ENCODE data around the gene HNRNPAB. TPM values are rescaled to one million over a fixed set of nuclear protein-coding genes. Genes with fewer than 3 reads are reported as not detected.
"Not testable (repeated sequence)": the region's sequence is repeated elsewhere in the genome, so short reads cannot be mapped to it uniquely, and the experiment has no call there.

The HNRNPAB gene
- total RNA-seq, 1 donor from 2014 or later: 393 TPM

DNA sequence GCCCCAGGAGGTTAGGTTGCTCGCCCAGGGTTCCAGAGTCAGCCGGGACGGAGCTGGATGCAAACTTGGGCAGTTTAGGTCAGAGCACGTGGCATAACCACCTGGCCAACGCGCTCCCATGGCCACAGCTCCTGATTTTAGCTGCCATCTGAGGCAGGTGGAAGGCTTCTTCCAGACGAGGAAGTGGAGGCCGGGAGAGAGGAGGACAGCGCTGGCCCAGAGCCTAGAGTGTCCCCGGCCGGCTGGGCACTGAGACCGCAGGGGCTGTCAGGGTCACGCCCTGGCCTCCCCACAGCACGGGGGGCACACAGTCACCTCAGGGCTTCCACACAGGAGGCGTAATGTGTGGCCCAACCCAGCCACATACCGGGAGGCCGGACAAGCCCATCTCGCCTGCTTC lies 44.4 kb downstream of the HNRNPAB start:
- DNase-seq (ENCODE audit: low spot score): no peak
- Mint-ChIP-seq H3K4me3 (ENCODE audit: low read depth) (no peak overlapping the region), H3K9me3 (no peaks in the 10 kb centered on the region), H3K36me3 (ENCODE audit: low read depth) (no peaks in the 10 kb centered on the region), H3K4me1 (ENCODE audit: low read depth) (peaks cover 5% of the 10 kb centered on the region), H3K27me3 (ENCODE audit: low read depth) (no peaks in the 10 kb centered on the region), H3K27ac (no peak overlapping the region)
- intact Hi-C loops (cut with micrococcal nuclease): no loop called here

- no peak for DNase-seq (ENCODE audit: low spot score)
- intact Hi-C loops (cut with micrococcal nuclease): no loop called here
- H3K36me3 Mint-ChIP-seq (ENCODE audit: low read depth): no peaks in the 10 kb centered on the region
- peaks cover 5% of the 10 kb centered on the region for H3K4me1 Mint-ChIP-seq (ENCODE audit: low read depth)
- H3K9me3 Mint-ChIP-seq: no peaks in the 10 kb centered on the region
- H3K27me3 Mint-ChIP-seq (ENCODE audit: low read depth): no peaks in the 10 kb centered on the region
- peak overlapping the region; percentile 59 for H3K27ac Mint-ChIP-seq
- H3K4me3 Mint-ChIP-seq (ENCODE audit: low read depth): peak overlapping the region; percentile 39
These were observed 45.1 kb downstream of the HNRNPAB start for GRCh38 chr5:178249191-178249989.

- intact Hi-C loops (cut with micrococcal nuclease): no loop called here
- no peaks in the 10 kb centered on the region for H3K36me3 Mint-ChIP-seq (ENCODE audit: low read depth)
- no peak for DNase-seq (ENCODE audit: low spot score)
- H3K27ac Mint-ChIP-seq: no peak overlapping the region
- no peaks in the 10 kb centered on the region for H3K27me3 Mint-ChIP-seq (ENCODE audit: low read depth)
- H3K4me3 Mint-ChIP-seq (ENCODE audit: low read depth): no peak overlapping the region
- no peaks in the 10 kb centered on the region for H3K9me3 Mint-ChIP-seq
- H3K4me1 Mint-ChIP-seq (ENCODE audit: low read depth): peaks cover 5% of the 10 kb centered on the region
These were observed 45.9 kb downstream of the HNRNPAB start for GRCh38 chr5:178250263-178250662.

- H3K4me1 Mint-ChIP-seq (ENCODE audit: low read depth): peaks cover 5% of the 10 kb centered on the region
These were observed 47.9 kb downstream of the HNRNPAB start for GRCh38 chr5:178252258-178252657.

GRCh38 chr5:178253632-178254031 lies 49.3 kb downstream of the HNRNPAB start:
- H3K27ac Mint-ChIP-seq; DNase-seq (ENCODE audit: low spot score); H3K4me1 Mint-ChIP-seq (ENCODE audit: low read depth); H3K36me3 Mint-ChIP-seq (ENCODE audit: low read depth); H3K4me3 Mint-ChIP-seq (ENCODE audit: low read depth); H3K27me3 Mint-ChIP-seq (ENCODE audit: low read depth); intact Hi-C loops (cut with micrococcal nuclease); H3K9me3 Mint-ChIP-seq: not testable (repeated sequence)

More at GRCh38 chr5:178252258-178252657, 47.9 kb downstream of the HNRNPAB start:
- Mint-ChIP-seq H3K27me3 (ENCODE audit: low read depth) (no peaks in the 10 kb centered on the region), H3K4me3 (ENCODE audit: low read depth) (no peak overlapping the region), H3K27ac (no peak overlapping the region), H3K9me3 (no peaks in the 10 kb centered on the region), H3K36me3 (ENCODE audit: low read depth) (no peaks in the 10 kb centered on the region)
- intact Hi-C loops (cut with micrococcal nuclease): no loop called here
- no peak for DNase-seq (ENCODE audit: low spot score)

GRCh38 chr5:178256746-178257145 lies 52.4 kb downstream of the HNRNPAB start:
- no peaks in the 10 kb centered on the region for H3K36me3 Mint-ChIP-seq (ENCODE audit: low read depth)
- no peaks in the 10 kb centered on the region for H3K27me3 Mint-ChIP-seq (ENCODE audit: low read depth)
- intact Hi-C loops (cut with micrococcal nuclease): no loop called here
- no peak overlapping the region for H3K4me3 Mint-ChIP-seq (ENCODE audit: low read depth)
- H3K27ac Mint-ChIP-seq: no peak overlapping the region
- H3K4me1 Mint-ChIP-seq (ENCODE audit: low read depth): no peaks in the 10 kb centered on the region
- no peak for DNase-seq (ENCODE audit: low spot score)
- no peaks in the 10 kb centered on the region for H3K9me3 Mint-ChIP-seq

- no peak for DNase-seq (ENCODE audit: low spot score)
- H3K27me3 Mint-ChIP-seq (ENCODE audit: low read depth): no peaks in the 10 kb centered on the region
- H3K4me3 Mint-ChIP-seq (ENCODE audit: low read depth): no peak overlapping the region
- intact Hi-C loops (cut with micrococcal nuclease): no loop called here
- H3K36me3 Mint-ChIP-seq (ENCODE audit: low read depth): no peaks in the 10 kb centered on the region
- H3K9me3 Mint-ChIP-seq: no peaks in the 10 kb centered on the region
- H3K27ac Mint-ChIP-seq: no peak overlapping the region
- H3K4me1 Mint-ChIP-seq (ENCODE audit: low read depth): no peaks in the 10 kb centered on the region
These were observed 53.3 kb downstream of the HNRNPAB start for GRCh38 chr5:178257650-178258049.

- no peak overlapping the region for H3K27ac Mint-ChIP-seq
These were observed 55.5 kb downstream of the HNRNPAB start for GRCh38 chr5:178259623-178260536.

More at GRCh38 chr5:178259623-178260536, 55.5 kb downstream of the HNRNPAB start:
- Mint-ChIP-seq H3K4me3 (ENCODE audit: low read depth) (no peak overlapping the region), H3K9me3 (no peaks in the 10 kb centered on the region), H3K4me1 (ENCODE audit: low read depth) (no peaks in the 10 kb centered on the region), H3K36me3 (ENCODE audit: low read depth) (no peaks in the 10 kb centered on the region), H3K27me3 (ENCODE audit: low read depth) (no peaks in the 10 kb centered on the region)
- intact Hi-C loops (cut with micrococcal nuclease): no loop called here
- no peak for DNase-seq (ENCODE audit: low spot score)

Other genes with a start within 250 kb of the HNRNPAB start
- gene PROP1, start 208.3 kb upstream of the HNRNPAB start, total RNA-seq: not detected in 2 replicates
- gene N4BP3, start 91.0 kb upstream of the HNRNPAB start, total RNA-seq: 3.3 and 3.4 TPM in 2 replicates
- gene RMND5B, start 73.5 kb upstream of the HNRNPAB start, total RNA-seq: 29.3 and 31.6 TPM in 2 replicates
- gene NHP2, start 50.6 kb upstream of the HNRNPAB start, total RNA-seq: 221 and 228 TPM in 2 replicates
- gene GMCL2, start 17.2 kb upstream of the HNRNPAB start, total RNA-seq: not detected in 2 replicates
- gene PHYKPL, start 28.3 kb downstream of the HNRNPAB start, total RNA-seq: 87.4 and 92.0 TPM in 2 replicates